PC-3 (cell line): ENCODE data around the gene OR2Z1.

Source experiments
- CTCF ChIP-seq: fragments of 300-600 bp; sonication (generic); conservative IDR thresholded peaks from 2 replicates; pipeline ENCODE4 v1.5.1; 2017; ENCODE audit warnings: antibody characterized with exemption, low read depth, mild to moderate bottlenecking, low read length
- EZH2 ChIP-seq: fragments of 300-600 bp; sonication (generic); IDR thresholded peaks from one replicate; pipeline ENCODE4 v1.6.1; 2017; ENCODE audit warnings: antibody characterized with exemption, mild to moderate bottlenecking, low read length; ENCODE audit not compliant: unreplicated experiment

GRCh38 chr19:8699908-8700307 is 21.5 kb upstream of the OR2Z1 start:
- TF ChIP-seq CTCF (no peak), EZH2 (no peak)
